ENCODE data around the gene CAPN12. TPM values are rescaled to one million over a fixed set of nuclear protein-coding genes. Genes with fewer than 3 reads are reported as not detected.

Gene CAPN12
- total and polyA plus RNA-seq, 4 donors: 3.8 to 28.7 (median 8.8) TPM

- no peak overlapping the region for H3K9ac ChIP-seq (ENCODE audit: low read depth in 1 of 2, low read length in 2 of 2)
- no peaks in the 10 kb centered on the region for H3K27me3 ChIP-seq (ENCODE audit: control insufficient read depth in 4 of 4, insufficient read depth in 4 of 4, low read length in 3 of 4)
- no peak overlapping the region for H3K4me3 ChIP-seq (ENCODE audit: low read depth in 1 of 3, low read length in 3 of 3)
- peaks cover 5 to 11% (median 10%) of the 10 kb centered on the region in 4 donors for H3K4me1 ChIP-seq (ENCODE audit: control insufficient read depth in 4 of 4, insufficient read depth in 4 of 4, low read length in 3 of 4)
- TF ChIP-seq HNF4G (IDR thresholded peaks at IDR 0.05): no peak
- TF ChIP-seq ATF3 (IDR thresholded peaks at IDR 0.05): no peak
- TF ChIP-seq NR2F2 (IDR thresholded peaks at IDR 0.05): no peak
- no peak for TF ChIP-seq MAX (IDR thresholded peaks at IDR 0.05)
- peak in 1 of 2 donors; percentile 53 for TF ChIP-seq RAD21 (IDR thresholded peaks at IDR 0.05)
- DNase-seq (ENCODE audit: low spot score): no peak
- peak overlapping the region in 1 of 2 donors; percentile 4 for H3K27ac ChIP-seq (ENCODE audit: low read depth in 1 of 2, low read length in 2 of 2)
- H3K36me3 ChIP-seq (ENCODE audit: control insufficient read depth in 4 of 4, insufficient read depth in 3 of 4, low read depth in 1 of 4, low read length in 3 of 4): peaks cover 13 to 70% (median 33%) of the 10 kb centered on the region in 4 donors
- 81% methylated on average over 24 of the region's 24 CpGs for WGBS
- H3K9me3 ChIP-seq (ENCODE audit: control insufficient read depth in 4 of 4, low read length in 3 of 4): no peaks in the 10 kb centered on the region
Observed at GRCh38 chr19:38718747-38719543, 25.3 kb downstream of the CAPN12 start.

- H3K4me1 ChIP-seq (ENCODE audit: control insufficient read depth in 4 of 4, insufficient read depth in 4 of 4, low read length in 3 of 4): peaks cover 11 to 22% (median 20%) of the 10 kb centered on the region in 4 donors
- DNase-seq (ENCODE audit: low spot score): no peak
Observed at GRCh38 chr19:38717855-38718254, 26.4 kb downstream of the CAPN12 start.

More at GRCh38 chr19:38717855-38718254, 26.4 kb downstream of the CAPN12 start:
- Histone ChIP-seq H3K27ac (ENCODE audit: low read depth in 1 of 2, low read length in 2 of 2) (no peak overlapping the region), H3K4me3 (ENCODE audit: low read depth in 1 of 3, low read length in 3 of 3) (no peak overlapping the region), H3K9me3 (ENCODE audit: control insufficient read depth in 4 of 4, low read length in 3 of 4) (no peaks in the 10 kb centered on the region), H3K27me3 (ENCODE audit: control insufficient read depth in 4 of 4, insufficient read depth in 4 of 4, low read length in 3 of 4) (no peaks in the 10 kb centered on the region), H3K36me3 (ENCODE audit: control insufficient read depth in 4 of 4, insufficient read depth in 3 of 4, low read depth in 1 of 4, low read length in 3 of 4) (peaks cover 7 to 59% (median 29%) of the 10 kb centered on the region in 4 donors), H3K9ac (ENCODE audit: low read depth in 1 of 2, low read length in 2 of 2) (no peak overlapping the region)
- no peak for TF ChIP-seq EGR1 (IDR thresholded peaks at IDR 0.05; ENCODE audit: low read depth in 2 of 2)
- TF ChIP-seq FOXA2 (IDR thresholded peaks at IDR 0.05): no peak
- TF ChIP-seq YY1 (IDR thresholded peaks at IDR 0.05): no peak
- TF ChIP-seq ZBTB33 (IDR thresholded peaks at IDR 0.05): no peak
- no peak for TF ChIP-seq GABPA (IDR thresholded peaks at IDR 0.05 in 1 of 2, conservative IDR thresholded peaks at IDR 0.05 in 1 of 2)
- TF ChIP-seq SP1 (IDR thresholded peaks at IDR 0.05): no peak
- TF ChIP-seq JUND (IDR thresholded peaks at IDR 0.05): no peak
- no peak for TF ChIP-seq HNF4A (conservative IDR thresholded peaks at IDR 0.05)
- no peak for TF ChIP-seq REST (IDR thresholded peaks at IDR 0.05)
- no peak for TF ChIP-seq FOXA1 (IDR thresholded peaks at IDR 0.05)
- no peak for TF ChIP-seq NR2F2 (IDR thresholded peaks at IDR 0.05)
- no peak for TF ChIP-seq CTCF (IDR thresholded peaks at IDR 0.05; ENCODE audit: low read depth, low read length, missing input control)
- TF ChIP-seq RXRA (IDR thresholded peaks at IDR 0.05): no peak
- 94% methylated on average over 11 of the region's 11 CpGs for WGBS
